ENCODE measurements around the gene YY1.
"Not testable (repeated sequence)": the region's sequence is repeated elsewhere in the genome, so short reads cannot be mapped to it uniquely, and the experiment has no call there.

YY1 gene

GRCh38 chr14:100285021-100285912 is 46.3 kb downstream of the YY1 start:
- DNase-seq, result no peak

- DNase-seq, result no peak
These were observed 47.0 kb downstream of the YY1 start for GRCh38 chr14:100285913-100286400.

- DNase-seq, result no peak
These were observed 47.7 kb downstream of the YY1 start for GRCh38 chr14:100286484-100287191.

- DNase-seq, result no peak
These were observed 48.5 kb downstream of the YY1 start for GRCh38 chr14:100287202-100287997.

- DNase-seq, result not testable (repeated sequence)
These were observed 49.0 kb downstream of the YY1 start for GRCh38 chr14:100287998-100288295.

- DNase-seq, result no peak
These were observed 49.6 kb downstream of the YY1 start for GRCh38 chr14:100288382-100289185.

- DNase-seq, result no peak
These were observed 51.1 kb downstream of the YY1 start for GRCh38 chr14:100289916-100290606.

GRCh38 chr14:100290607-100291304 is 51.8 kb downstream of the YY1 start:
- DNase-seq, result no peak

GRCh38 chr14:100291305-100292075 is 52.5 kb downstream of the YY1 start:
- no peak for DNase-seq

GRCh38 chr14:100292301-100292775 is 53.4 kb downstream of the YY1 start:
- DNase-seq, result no peak

GRCh38 chr14:100292776-100293461 is 54.0 kb downstream of the YY1 start:
- DNase-seq, result no peak

GRCh38 chr14:100293497-100294212 is 54.7 kb downstream of the YY1 start:
- no peak for DNase-seq

- no peak for DNase-seq
These were observed 55.4 kb downstream of the YY1 start for GRCh38 chr14:100294213-100294962.

- DNase-seq, result no peak
These were observed 56.0 kb downstream of the YY1 start for GRCh38 chr14:100294963-100295330.

GRCh38 chr14:100295376-100296105 is 56.6 kb downstream of the YY1 start:
- no peak for DNase-seq

GRCh38 chr14:100296106-100296651 is 57.2 kb downstream of the YY1 start:
- no peak for DNase-seq

- DNase-seq, result not testable (repeated sequence)
These were observed 57.8 kb downstream of the YY1 start for GRCh38 chr14:100296729-100297128.
